H54 (cell line): ENCODE measurements around the gene CLIC3.

Source experiments
- DNase-seq: peaks from one replicate; pipeline ENCODE4 v3.0.0; 2011; ENCODE audit warnings: low spot score, mixed read lengths; ENCODE audit not compliant: insufficient read length
- FAIRE-seq: peaks from 3 replicates; lab custom pipeline; 2011; peaks lifted over from hg19 to GRCh38; lab: Jason Lieb, UNC
- POLR2A ChIP-seq: IDR thresholded peaks from 2 replicates; pipeline ENCODE4 v1.6.1; 2011; ENCODE audit warnings: low read depth, mild to moderate bottlenecking, low read length

CLIC3 gene

DNA sequence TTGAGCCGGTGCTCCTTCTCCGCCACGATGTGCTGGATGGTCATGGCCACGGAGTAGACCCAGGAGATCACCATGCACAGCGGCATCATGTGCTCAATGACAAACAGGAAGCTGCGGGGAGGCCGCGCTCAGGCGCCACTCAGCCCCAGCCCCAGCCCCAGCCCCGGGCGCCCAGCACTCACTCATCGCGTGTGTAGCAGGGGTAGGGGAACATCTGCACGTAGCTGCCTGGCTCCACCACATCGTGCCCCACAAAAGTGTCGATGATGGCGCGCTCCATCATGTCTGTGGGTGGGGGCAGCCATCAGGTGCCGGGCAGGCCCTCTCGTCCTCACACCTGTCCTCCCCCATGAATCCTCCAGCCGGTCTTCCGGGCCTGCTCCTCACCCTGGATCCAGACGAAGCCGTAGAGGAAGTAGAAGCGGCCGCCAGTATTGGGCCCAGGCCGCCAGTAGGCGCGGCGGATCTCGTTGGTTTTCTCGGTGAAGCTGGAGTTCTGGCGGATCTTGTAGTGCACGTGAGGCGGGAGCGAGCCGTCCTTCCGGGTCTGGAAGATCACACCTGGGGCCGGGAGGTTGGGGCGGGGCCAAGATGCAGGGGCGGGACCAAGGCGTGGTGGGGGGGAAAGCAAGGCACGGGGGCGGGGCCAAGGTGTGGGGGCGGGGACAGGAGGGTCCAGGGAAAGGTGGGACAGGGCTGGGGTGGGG lies 21.6 kb upstream of the CLIC3 start:
- TF ChIP-seq POLR2A, result no peak
- FAIRE-seq (no peak), DNase-seq (no peak)

GRCh38 chr9:137017071-137017470 lies 20.7 kb upstream of the CLIC3 start:
- FAIRE-seq, result no peak

GRCh38 chr9:137016436-137016835 lies 20.1 kb upstream of the CLIC3 start:
- TF ChIP-seq POLR2A, result no peak
- DNase-seq (no peak), FAIRE-seq (no peak)

More at GRCh38 chr9:137017071-137017470, 20.7 kb upstream of the CLIC3 start:
- no peak for DNase-seq
- TF ChIP-seq POLR2A, result no peak

DNA sequence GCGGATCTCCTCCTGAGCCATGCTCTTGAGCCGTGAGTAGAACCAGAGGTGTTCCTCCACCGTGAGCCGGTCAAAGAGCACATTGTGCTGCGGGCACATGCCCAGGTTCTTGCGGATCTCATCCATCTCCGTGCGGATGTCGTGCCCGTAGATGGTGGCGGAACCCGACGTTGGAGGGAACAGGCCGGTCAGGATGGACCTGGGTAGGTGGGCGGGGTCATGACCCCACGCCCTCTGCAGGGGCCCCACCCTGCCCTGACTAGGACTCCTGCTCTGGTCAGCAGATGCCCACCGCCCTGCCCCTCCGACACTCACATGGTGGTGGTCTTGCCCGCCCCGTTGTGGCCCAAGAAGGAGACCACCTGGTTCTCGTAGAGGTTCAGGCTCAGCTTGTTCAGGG lies 19.6 kb upstream of the CLIC3 start:
- TF ChIP-seq POLR2A, result no peak
- FAIRE-seq, result no peak
- no peak for DNase-seq

GRCh38 chr9:137015540-137015930 lies 19.2 kb upstream of the CLIC3 start:
- TF ChIP-seq POLR2A, result no peak
- FAIRE-seq (no peak), DNase-seq (no peak)

GRCh38 chr9:137014776-137015539 lies 18.6 kb upstream of the CLIC3 start:
- no peak for FAIRE-seq
- TF ChIP-seq POLR2A, result no peak

DNA sequence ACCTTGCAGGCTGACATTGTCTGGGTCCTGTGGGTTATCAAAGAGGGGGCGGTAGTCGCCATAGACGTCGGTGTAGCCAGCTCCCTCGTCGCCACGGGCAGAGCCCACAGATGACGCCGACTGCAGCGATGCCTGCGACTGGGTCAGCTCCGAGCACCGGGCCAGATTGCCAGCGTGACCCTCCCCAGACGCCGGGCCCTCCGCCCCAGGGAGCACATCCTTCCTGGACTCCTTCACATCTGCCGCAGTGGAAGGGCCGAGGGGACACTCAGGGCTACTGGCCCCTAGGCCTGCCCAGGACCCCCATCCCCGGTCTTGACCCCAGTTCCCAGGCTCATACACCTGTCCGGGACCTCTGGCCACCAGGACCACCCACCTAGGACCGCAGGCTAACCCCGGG lies 17.8 kb upstream of the CLIC3 start:
- TF ChIP-seq POLR2A, result no peak
- FAIRE-seq (no peak), DNase-seq (no peak)

More at GRCh38 chr9:137014776-137015539, 18.6 kb upstream of the CLIC3 start:
- no peak for DNase-seq

- TF ChIP-seq POLR2A, result no peak
- FAIRE-seq, result no peak
- DNase-seq, result no peak
Observed at GRCh38 chr9:137013571-137013940, 17.2 kb upstream of the CLIC3 start.

- DNase-seq (no peak), FAIRE-seq (no peak)
- no peak for TF ChIP-seq POLR2A
Observed at GRCh38 chr9:137012694-137013570, 16.6 kb upstream of the CLIC3 start.

DNA sequence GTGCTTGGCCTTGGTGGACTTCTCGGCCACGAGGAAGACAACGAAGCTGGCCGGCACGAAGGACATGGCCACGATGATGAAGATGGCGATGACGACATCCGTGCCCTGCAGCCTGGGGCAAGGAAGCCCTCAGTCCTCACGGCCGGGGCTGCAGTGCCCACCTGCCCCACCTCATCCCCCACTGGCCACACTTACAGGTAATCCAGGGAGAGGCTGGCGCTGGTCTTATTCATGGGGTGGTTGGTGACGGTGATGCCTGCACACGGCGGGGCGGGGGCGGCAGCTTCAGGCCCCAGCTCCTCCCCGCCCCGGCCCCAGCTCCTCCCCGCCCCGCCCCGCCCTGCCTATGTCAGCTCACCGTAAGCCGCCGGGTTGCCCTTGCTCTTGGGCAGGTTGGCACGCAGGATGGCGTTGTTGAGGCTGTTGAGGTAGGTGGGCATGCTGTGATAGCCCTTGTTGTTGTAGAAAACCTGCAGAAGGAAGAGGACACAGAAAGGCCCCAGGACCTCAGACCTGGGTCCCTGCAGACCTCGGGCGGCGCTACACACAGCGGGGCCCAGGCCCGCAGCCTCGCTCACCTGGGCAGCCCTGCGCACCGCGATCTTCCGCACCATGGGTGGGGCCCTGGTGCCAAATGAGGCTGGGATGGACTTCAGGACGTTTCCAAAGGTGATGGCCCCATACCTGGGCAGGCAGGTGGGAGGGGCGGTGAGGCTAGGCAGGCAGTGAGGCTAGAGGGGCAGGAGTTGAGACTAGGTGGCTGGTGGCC lies 15.7 kb upstream of the CLIC3 start:
- DNase-seq, result no peak
- TF ChIP-seq POLR2A, result no peak
- FAIRE-seq, result no peak

DNA sequence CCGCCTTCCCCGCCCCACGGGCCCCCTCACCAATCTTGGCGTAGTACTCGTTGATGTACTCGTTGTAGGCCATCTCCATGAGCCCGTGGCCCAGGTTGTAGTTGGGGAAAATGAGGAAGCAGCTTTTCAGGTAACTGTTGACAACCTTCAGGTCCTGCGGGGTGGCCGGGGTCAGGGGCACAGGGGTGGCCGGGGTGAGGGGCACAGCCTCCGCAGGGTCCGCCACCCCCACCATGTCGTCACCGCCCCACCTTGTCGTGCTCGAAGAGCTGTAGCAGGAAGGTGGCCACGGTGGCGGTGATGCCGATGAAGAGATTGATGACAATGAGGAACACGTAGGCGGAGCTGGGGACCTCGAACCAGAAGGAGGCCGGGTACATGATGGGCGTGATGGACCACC lies 14.8 kb upstream of the CLIC3 start:
- no peak for FAIRE-seq
- no peak for TF ChIP-seq POLR2A

GRCh38 chr9:137009938-137010732 lies 13.8 kb upstream of the CLIC3 start:
- DNase-seq, result no peak
- TF ChIP-seq POLR2A, result no peak
- FAIRE-seq, result no peak

More for the DNA sequence above, 14.8 kb upstream of the CLIC3 start:
- no peak for DNase-seq
